Testis (tissue), 2 donors: ENCODE data around the gene NR2F2.

Source experiments
- POLR2A ChIP-seq: fragments of 450-650 bp; IDR thresholded peaks from one replicate; pipeline ENCODE4 v1.6.1; 2017; ENCODE audit warnings: antibody characterized with exemption, mild to moderate bottlenecking, moderate library complexity
- TF ChIP-seq, protein P1 (sequence below), 3 experiments: fragments of 450-650 bp in 2 of 3; fragments of 200-600 bp in 1 of 3; sonication (generic) in 1 of 3; IDR thresholded peaks; one replicate each; pipeline ENCODE4 v1.5.1; 2016 to 2019; ENCODE audit warnings: antibody characterized with exemption in 3 of 3, mild to moderate bottlenecking in 2 of 3, moderate library complexity in 1 of 3

GRCh38 chr15:96346409-96346970 is 16.0 kb downstream of the NR2F2 start:
- TF ChIP-seq, protein P1, sequence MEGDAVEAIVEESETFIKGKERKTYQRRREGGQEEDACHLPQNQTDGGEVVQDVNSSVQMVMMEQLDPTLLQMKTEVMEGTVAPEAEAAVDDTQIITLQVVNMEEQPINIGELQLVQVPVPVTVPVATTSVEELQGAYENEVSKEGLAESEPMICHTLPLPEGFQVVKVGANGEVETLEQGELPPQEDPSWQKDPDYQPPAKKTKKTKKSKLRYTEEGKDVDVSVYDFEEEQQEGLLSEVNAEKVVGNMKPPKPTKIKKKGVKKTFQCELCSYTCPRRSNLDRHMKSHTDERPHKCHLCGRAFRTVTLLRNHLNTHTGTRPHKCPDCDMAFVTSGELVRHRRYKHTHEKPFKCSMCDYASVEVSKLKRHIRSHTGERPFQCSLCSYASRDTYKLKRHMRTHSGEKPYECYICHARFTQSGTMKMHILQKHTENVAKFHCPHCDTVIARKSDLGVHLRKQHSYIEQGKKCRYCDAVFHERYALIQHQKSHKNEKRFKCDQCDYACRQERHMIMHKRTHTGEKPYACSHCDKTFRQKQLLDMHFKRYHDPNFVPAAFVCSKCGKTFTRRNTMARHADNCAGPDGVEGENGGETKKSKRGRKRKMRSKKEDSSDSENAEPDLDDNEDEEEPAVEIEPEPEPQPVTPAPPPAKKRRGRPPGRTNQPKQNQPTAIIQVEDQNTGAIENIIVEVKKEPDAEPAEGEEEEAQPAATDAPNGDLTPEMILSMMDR (IDR thresholded peaks at IDR 0.05): no peak
- TF ChIP-seq POLR2A: no peak
